ENCODE results near the gene DNAJA1. TPM values are rescaled to one million over a fixed set of nuclear protein-coding genes. Genes with fewer than 3 reads are reported as not detected.
"Not testable (repeated sequence)": the region's sequence is repeated elsewhere in the genome, so short reads cannot be mapped to it uniquely, and the experiment has no call there.

The DNAJA1 gene
- polyA plus RNA-seq: 10 to 100 TPM; 25.8 to 45.7 TPM

- Histone ChIP-seq H3K36me3 (ENCODE audit: control insufficient read depth in 2 of 2, insufficient read depth in 2 of 2, low read length in 1 of 2) (peaks cover 0 to 4% of the 10 kb centered on the region in 2 donors), H3K27ac (ENCODE audit: low read depth in 2 of 2, low read length in 1 of 2) (peak within 1 kb of the TSS; percentile 98 to 99), H3K4me3 (ENCODE audit: low read depth in 1 of 2, low read length in 2 of 2) (peak within 1 kb of the TSS; percentile 89 to 100), H3K4me1 (ENCODE audit: control insufficient read depth in 2 of 2, insufficient read depth in 2 of 2, low read length in 1 of 2) (no peaks in the 10 kb centered on the region), H3K9me3 (ENCODE audit: control insufficient read depth in 2 of 2, insufficient read depth in 1 of 2, low read depth in 1 of 2, low read length in 1 of 2) (no peaks in the 10 kb centered on the region), H3K27me3 (ENCODE audit: control insufficient read depth in 1 of 2, insufficient read depth in 2 of 2, low read length in 2 of 2) (no peaks in the 10 kb centered on the region)
- WGBS, 2 donors: 0% methylated on average over 55 to 61 of the region's 61 CpGs
Observed at GRCh38 chr9:33024966-33025571, at the start of gene DNAJA1. DNAJA1 (plus strand) TSS chr9:33025273; CDS start chr9:33026485, 1,212 bp downstream.

GRCh38 chr9:32978051-32978450 lies 47.0 kb upstream of the DNAJA1 start:
- Histone ChIP-seq H3K27me3 (ENCODE audit: control insufficient read depth in 1 of 2, insufficient read depth in 2 of 2, low read length in 2 of 2) (no peaks in the 10 kb centered on the region), H3K4me1 (ENCODE audit: control insufficient read depth in 2 of 2, insufficient read depth in 2 of 2, low read length in 1 of 2) (no peaks in the 10 kb centered on the region), H3K27ac (ENCODE audit: low read depth in 2 of 2, low read length in 1 of 2) (no peak overlapping the region), H3K36me3 (ENCODE audit: control insufficient read depth in 2 of 2, insufficient read depth in 2 of 2, low read length in 1 of 2) (peaks cover 12% of the 10 kb centered on the region in 2 donors), H3K4me3 (ENCODE audit: low read depth in 1 of 2, low read length in 2 of 2) (no peak overlapping the region), H3K9me3 (ENCODE audit: control insufficient read depth in 2 of 2, insufficient read depth in 1 of 2, low read depth in 1 of 2, low read length in 1 of 2) (no peaks in the 10 kb centered on the region)
- 88 to 93% methylated on average over 2 of the region's 2 CpGs for WGBS, 2 donors

- no peaks in the 10 kb centered on the region for H3K9me3 ChIP-seq (ENCODE audit: control insufficient read depth in 2 of 2, insufficient read depth in 1 of 2, low read depth in 1 of 2, low read length in 1 of 2)
- no peak overlapping the region for H3K4me3 ChIP-seq (ENCODE audit: low read depth in 1 of 2, low read length in 2 of 2)
- WGBS, 2 donors: 92 to 95% methylated on average over 4 of the region's 4 CpGs
- no peaks in the 10 kb centered on the region for H3K27me3 ChIP-seq (ENCODE audit: control insufficient read depth in 1 of 2, insufficient read depth in 2 of 2, low read length in 2 of 2)
- no peak overlapping the region for H3K27ac ChIP-seq (ENCODE audit: low read depth in 2 of 2, low read length in 1 of 2)
- H3K4me1 ChIP-seq (ENCODE audit: control insufficient read depth in 2 of 2, insufficient read depth in 2 of 2, low read length in 1 of 2): no peaks in the 10 kb centered on the region
- peaks cover 16 to 22% of the 10 kb centered on the region in 2 donors for H3K36me3 ChIP-seq (ENCODE audit: control insufficient read depth in 2 of 2, insufficient read depth in 2 of 2, low read length in 1 of 2)
Observed at GRCh38 chr9:32986971-32987370, 38.1 kb upstream of the DNAJA1 start.

- no peak overlapping the region for H3K4me3 ChIP-seq (ENCODE audit: low read depth in 1 of 2, low read length in 2 of 2)
- no peaks in the 10 kb centered on the region for H3K4me1 ChIP-seq (ENCODE audit: control insufficient read depth in 2 of 2, insufficient read depth in 2 of 2, low read length in 1 of 2)
- peaks cover 13 to 17% of the 10 kb centered on the region in 2 donors for H3K36me3 ChIP-seq (ENCODE audit: control insufficient read depth in 2 of 2, insufficient read depth in 2 of 2, low read length in 1 of 2)
- H3K9me3 ChIP-seq (ENCODE audit: control insufficient read depth in 2 of 2, insufficient read depth in 1 of 2, low read depth in 1 of 2, low read length in 1 of 2): no peaks in the 10 kb centered on the region
- 91 to 94% methylated on average over 8 of the region's 8 CpGs for WGBS, 2 donors
- no peaks in the 10 kb centered on the region for H3K27me3 ChIP-seq (ENCODE audit: control insufficient read depth in 1 of 2, insufficient read depth in 2 of 2, low read length in 2 of 2)
- H3K27ac ChIP-seq (ENCODE audit: low read depth in 2 of 2, low read length in 1 of 2): no peak overlapping the region
Observed at GRCh38 chr9:32989660-32990059, 35.4 kb upstream of the DNAJA1 start.

GRCh38 chr9:32991897-32992594 lies 33.0 kb upstream of the DNAJA1 start:
- Histone ChIP-seq H3K4me1 (ENCODE audit: control insufficient read depth in 2 of 2, insufficient read depth in 2 of 2, low read length in 1 of 2) (no peaks in the 10 kb centered on the region), H3K27me3 (ENCODE audit: control insufficient read depth in 1 of 2, insufficient read depth in 2 of 2, low read length in 2 of 2) (no peaks in the 10 kb centered on the region), H3K9me3 (ENCODE audit: control insufficient read depth in 2 of 2, insufficient read depth in 1 of 2, low read depth in 1 of 2, low read length in 1 of 2) (no peaks in the 10 kb centered on the region), H3K36me3 (ENCODE audit: control insufficient read depth in 2 of 2, insufficient read depth in 2 of 2, low read length in 1 of 2) (peaks cover 11 to 16% of the 10 kb centered on the region in 2 donors), H3K27ac (ENCODE audit: low read depth in 2 of 2, low read length in 1 of 2) (no peak overlapping the region), H3K4me3 (ENCODE audit: low read depth in 1 of 2, low read length in 2 of 2) (no peak overlapping the region)
- whole genome bisulfite sequencing, 2 donors: 65 to 71% methylated on average over 6 of the region's 6 CpGs

GRCh38 chr9:32992595-32993238 lies 32.4 kb upstream of the DNAJA1 start:
- 57 to 59% methylated on average over 3 of the region's 3 CpGs for WGBS, 2 donors
- no peaks in the 10 kb centered on the region for H3K4me1 ChIP-seq (ENCODE audit: control insufficient read depth in 2 of 2, insufficient read depth in 2 of 2, low read length in 1 of 2)
- no peak overlapping the region for H3K27ac ChIP-seq (ENCODE audit: low read depth in 2 of 2, low read length in 1 of 2)
- H3K9me3 ChIP-seq (ENCODE audit: control insufficient read depth in 2 of 2, insufficient read depth in 1 of 2, low read depth in 1 of 2, low read length in 1 of 2): no peaks in the 10 kb centered on the region
- no peaks in the 10 kb centered on the region for H3K27me3 ChIP-seq (ENCODE audit: control insufficient read depth in 1 of 2, insufficient read depth in 2 of 2, low read length in 2 of 2)
- no peak overlapping the region for H3K4me3 ChIP-seq (ENCODE audit: low read depth in 1 of 2, low read length in 2 of 2)
- H3K36me3 ChIP-seq (ENCODE audit: control insufficient read depth in 2 of 2, insufficient read depth in 2 of 2, low read length in 1 of 2): peaks cover 8 to 12% of the 10 kb centered on the region in 2 donors

- not testable (repeated sequence) for H3K27me3 ChIP-seq (ENCODE audit: control insufficient read depth in 1 of 2, insufficient read depth in 2 of 2, low read length in 2 of 2); H3K4me1 ChIP-seq (ENCODE audit: control insufficient read depth in 2 of 2, insufficient read depth in 2 of 2, low read length in 1 of 2); H3K36me3 ChIP-seq (ENCODE audit: control insufficient read depth in 2 of 2, insufficient read depth in 2 of 2, low read length in 1 of 2); H3K9me3 ChIP-seq (ENCODE audit: control insufficient read depth in 2 of 2, insufficient read depth in 1 of 2, low read depth in 1 of 2, low read length in 1 of 2)
- Histone ChIP-seq H3K4me3 (ENCODE audit: low read depth in 1 of 2, low read length in 2 of 2) (peak overlapping the region; percentile 77 to 91), H3K27ac (ENCODE audit: low read depth in 2 of 2, low read length in 1 of 2) (peak overlapping the region; percentile 96 to 98)
- WGBS, 2 donors: 5 to 7% methylated on average over 12 of the region's 12 CpGs
Observed at GRCh38 chr9:33000682-33001055, 24.4 kb upstream of the DNAJA1 start.

GRCh38 chr9:33005335-33005734 lies 19.7 kb upstream of the DNAJA1 start:
- not testable (repeated sequence) for H3K27me3 ChIP-seq (ENCODE audit: control insufficient read depth in 1 of 2, insufficient read depth in 2 of 2, low read length in 2 of 2); H3K27ac ChIP-seq (ENCODE audit: low read depth in 2 of 2, low read length in 1 of 2); H3K4me1 ChIP-seq (ENCODE audit: control insufficient read depth in 2 of 2, insufficient read depth in 2 of 2, low read length in 1 of 2); H3K4me3 ChIP-seq (ENCODE audit: low read depth in 1 of 2, low read length in 2 of 2); H3K36me3 ChIP-seq (ENCODE audit: control insufficient read depth in 2 of 2, insufficient read depth in 2 of 2, low read length in 1 of 2); H3K9me3 ChIP-seq (ENCODE audit: control insufficient read depth in 2 of 2, insufficient read depth in 1 of 2, low read depth in 1 of 2, low read length in 1 of 2)

GRCh38 chr9:33007755-33008154 lies 17.3 kb upstream of the DNAJA1 start:
- Histone ChIP-seq H3K36me3 (ENCODE audit: control insufficient read depth in 2 of 2, insufficient read depth in 2 of 2, low read length in 1 of 2) (no peaks in the 10 kb centered on the region), H3K27me3 (ENCODE audit: control insufficient read depth in 1 of 2, insufficient read depth in 2 of 2, low read length in 2 of 2) (no peaks in the 10 kb centered on the region), H3K27ac (ENCODE audit: low read depth in 2 of 2, low read length in 1 of 2) (no peak overlapping the region), H3K4me1 (ENCODE audit: control insufficient read depth in 2 of 2, insufficient read depth in 2 of 2, low read length in 1 of 2) (no peaks in the 10 kb centered on the region), H3K4me3 (ENCODE audit: low read depth in 1 of 2, low read length in 2 of 2) (no peak overlapping the region), H3K9me3 (ENCODE audit: control insufficient read depth in 2 of 2, insufficient read depth in 1 of 2, low read depth in 1 of 2, low read length in 1 of 2) (no peaks in the 10 kb centered on the region)
- WGBS, 2 donors: 84 to 88% methylated on average over 4 of the region's 4 CpGs

Data from esophagus (tissue), 2 donors.